ENCODE data around the gene ARHGAP12.
"Not testable (repeated sequence)": the region's sequence is repeated elsewhere in the genome, so short reads cannot be mapped to it uniquely, and the experiment has no call there.

Gene ARHGAP12, protein sequence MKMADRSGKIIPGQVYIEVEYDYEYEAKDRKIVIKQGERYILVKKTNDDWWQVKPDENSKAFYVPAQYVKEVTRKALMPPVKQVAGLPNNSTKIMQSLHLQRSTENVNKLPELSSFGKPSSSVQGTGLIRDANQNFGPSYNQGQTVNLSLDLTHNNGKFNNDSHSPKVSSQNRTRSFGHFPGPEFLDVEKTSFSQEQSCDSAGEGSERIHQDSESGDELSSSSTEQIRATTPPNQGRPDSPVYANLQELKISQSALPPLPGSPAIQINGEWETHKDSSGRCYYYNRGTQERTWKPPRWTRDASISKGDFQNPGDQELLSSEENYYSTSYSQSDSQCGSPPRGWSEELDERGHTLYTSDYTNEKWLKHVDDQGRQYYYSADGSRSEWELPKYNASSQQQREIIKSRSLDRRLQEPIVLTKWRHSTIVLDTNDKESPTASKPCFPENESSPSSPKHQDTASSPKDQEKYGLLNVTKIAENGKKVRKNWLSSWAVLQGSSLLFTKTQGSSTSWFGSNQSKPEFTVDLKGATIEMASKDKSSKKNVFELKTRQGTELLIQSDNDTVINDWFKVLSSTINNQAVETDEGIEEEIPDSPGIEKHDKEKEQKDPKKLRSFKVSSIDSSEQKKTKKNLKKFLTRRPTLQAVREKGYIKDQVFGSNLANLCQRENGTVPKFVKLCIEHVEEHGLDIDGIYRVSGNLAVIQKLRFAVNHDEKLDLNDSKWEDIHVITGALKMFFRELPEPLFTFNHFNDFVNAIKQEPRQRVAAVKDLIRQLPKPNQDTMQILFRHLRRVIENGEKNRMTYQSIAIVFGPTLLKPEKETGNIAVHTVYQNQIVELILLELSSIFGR

GRCh38 chr10:31928549-31929260 is at the start of gene ARHGAP12:
ARHGAP12 (minus strand) TSS chr10:31928831; CDS start chr10:31908855, 19,976 bp downstream.
- peak; percentile 46 for DNase-seq

GRCh38 chr10:31978156-31978483 is 49.5 kb upstream of the ARHGAP12 start:
- no peak for DNase-seq

- DNase-seq: no peak
Observed at GRCh38 chr10:31977440-31978155, 49.0 kb upstream of the ARHGAP12 start.

GRCh38 chr10:31975157-31975765 is 46.6 kb upstream of the ARHGAP12 start:
- no peak for DNase-seq

- DNase-seq: no peak
Observed at GRCh38 chr10:31974434-31975124, 45.9 kb upstream of the ARHGAP12 start.

- DNase-seq: no peak
Observed at GRCh38 chr10:31972519-31973041, 43.9 kb upstream of the ARHGAP12 start.

DNA sequence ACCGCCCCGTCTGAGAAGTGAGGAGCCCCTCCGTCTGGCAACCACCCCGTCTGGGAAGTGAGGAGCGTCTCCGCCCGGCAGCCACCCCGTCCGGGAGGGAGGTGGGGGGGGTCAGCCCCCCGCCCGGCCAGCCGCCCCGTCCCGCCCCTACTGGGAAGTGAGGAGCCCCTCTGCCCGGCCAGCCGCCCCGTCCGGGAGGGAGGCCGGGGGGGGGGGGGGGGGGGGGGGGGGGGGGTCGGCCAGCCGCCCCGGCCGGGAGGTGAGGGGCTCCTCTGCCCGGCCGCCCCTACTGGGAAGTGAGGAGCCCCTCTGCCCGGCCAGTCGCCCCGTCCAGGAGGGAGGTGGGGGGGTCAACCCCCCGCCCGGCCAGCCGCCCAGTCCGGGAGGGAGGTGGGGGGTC is 41.2 kb upstream of the ARHGAP12 start:
- DNase-seq: not testable (repeated sequence)

GRCh38 chr10:31963589-31963980 is 35.0 kb upstream of the ARHGAP12 start:
- DNase-seq: no peak

DNA sequence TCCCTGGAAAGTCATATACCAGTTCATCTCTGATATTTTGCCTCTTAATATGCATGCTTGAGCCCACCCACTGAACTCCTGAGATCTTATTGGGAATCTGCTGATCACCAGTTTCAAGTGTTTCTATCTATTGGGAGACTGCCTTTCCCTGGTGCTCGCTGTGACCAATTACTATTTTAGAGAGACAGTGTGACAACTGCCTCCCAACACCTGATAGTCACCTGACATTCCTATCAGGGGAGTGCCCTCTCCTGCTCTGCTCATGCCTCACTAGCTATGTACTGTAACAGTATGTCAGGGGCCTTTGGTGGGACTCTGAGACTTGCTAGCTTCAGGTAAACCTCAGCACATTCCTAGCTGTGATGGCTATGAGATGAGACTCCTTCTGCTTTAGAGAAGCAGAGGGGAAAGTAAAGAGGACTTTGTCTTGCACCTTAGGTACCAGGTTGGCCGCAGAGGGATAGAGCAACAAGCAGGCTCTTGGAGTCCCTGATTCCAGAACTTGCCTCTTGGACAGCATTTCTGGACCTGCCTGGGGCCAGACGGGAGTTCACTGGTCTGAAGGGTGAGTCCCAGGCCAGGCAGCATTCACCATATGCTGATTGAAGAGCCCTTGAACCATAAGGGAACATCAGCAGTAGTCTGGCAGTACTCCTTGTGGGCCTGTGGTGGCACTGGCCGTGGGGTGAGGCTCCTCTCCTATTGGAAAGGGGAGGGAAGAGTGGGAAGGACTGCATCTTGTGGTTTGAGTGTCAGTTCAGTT is 34.4 kb upstream of the ARHGAP12 start:
- DNase-seq: no peak

DNA sequence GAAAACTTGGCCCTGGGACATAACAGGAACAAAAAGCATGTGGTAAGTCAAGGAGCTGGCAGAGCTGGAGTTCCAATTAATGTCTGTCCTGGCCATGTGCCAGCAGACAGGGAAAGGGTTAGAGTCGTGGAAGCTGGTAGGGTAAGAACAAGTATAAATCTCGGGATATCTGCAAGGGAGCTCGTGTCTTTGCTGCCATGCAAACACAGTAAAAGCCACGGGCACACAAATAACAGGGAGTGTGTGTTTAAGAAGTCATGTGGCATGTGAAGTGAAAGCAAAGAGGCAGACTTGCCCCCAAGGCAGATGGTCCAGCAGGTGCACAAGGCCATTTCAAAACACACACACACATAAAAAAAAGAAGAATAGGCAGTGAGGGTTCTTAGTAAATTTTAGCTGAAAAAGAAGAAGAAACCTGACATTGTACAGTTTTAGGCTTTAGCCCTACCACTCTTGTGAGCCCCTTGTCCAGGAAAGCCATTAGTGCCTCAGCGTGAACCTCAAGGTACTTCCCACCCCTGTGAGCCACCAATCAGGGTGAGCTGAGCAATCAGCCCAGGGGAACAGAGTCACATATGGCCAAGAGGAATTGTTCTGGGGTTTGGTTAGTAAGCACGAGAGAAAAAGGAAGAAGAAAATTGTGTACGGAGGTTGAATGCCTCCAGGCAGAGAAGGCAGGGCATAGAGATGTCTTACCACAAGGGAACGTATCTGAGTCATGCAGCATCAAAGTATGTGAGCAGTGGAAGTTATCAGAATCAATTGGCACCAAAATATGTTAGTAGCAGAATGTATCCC is 32.8 kb upstream of the ARHGAP12 start:
- peak; percentile 38 for DNase-seq

DNA sequence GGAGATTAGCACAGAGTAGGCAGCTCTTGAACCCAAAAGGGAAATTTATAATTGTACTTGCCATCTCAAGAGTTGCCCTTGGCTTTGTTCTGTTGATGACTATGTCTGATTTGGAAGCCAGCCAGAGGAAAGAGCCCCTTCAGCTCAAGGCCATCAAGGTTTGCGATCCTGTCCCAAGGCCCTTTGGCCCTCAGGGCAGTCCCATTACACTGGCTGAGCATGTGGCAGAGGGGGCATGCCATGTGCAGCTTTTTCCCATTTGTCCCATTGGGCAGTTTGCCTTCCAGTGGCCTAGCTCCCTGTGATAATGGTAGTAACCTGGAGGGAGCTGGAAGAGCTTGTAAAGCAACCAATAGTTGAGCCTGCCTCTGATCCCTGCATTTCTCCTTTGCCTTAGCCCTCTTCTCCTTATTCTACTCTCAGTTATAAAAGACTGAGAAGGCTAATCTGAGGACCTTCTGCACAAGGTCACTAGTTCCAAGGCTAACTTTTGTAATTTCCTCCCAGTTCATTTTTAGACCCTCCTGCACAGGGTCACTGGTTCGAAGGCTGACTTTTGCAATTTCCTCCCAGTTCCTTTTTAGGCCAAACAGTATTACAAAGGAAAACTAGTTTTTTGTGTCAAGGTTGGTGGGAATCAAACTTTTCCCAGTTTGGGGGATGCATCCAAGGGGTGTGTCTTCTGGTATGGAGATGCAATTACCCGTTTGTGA is 31.0 kb upstream of the ARHGAP12 start:
- no peak for DNase-seq

DNA sequence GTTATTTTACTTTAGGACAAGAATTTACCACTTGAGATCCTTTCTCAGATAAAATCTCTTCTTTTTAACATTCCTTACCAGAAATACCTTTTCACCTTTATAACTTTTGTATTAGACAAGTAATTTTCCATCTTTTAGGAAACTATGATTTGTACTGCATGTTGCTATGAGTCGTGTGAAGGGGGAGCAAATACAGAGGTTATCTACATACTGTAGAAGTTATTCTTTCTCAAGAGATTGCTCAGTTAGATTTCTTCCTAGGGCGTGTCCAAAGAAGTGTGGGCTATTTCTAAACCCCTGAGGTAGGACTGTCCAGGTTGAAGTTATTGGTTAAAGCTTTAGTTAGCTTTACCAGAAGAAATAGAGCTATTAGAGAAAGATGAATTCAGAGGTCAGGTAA is 30.2 kb upstream of the ARHGAP12 start:
- DNase-seq: no peak

GRCh38 chr10:31956200-31956946 is 27.7 kb upstream of the ARHGAP12 start:
- no peak for DNase-seq

- no peak for DNase-seq
Observed at GRCh38 chr10:31954410-31955191, 26.0 kb upstream of the ARHGAP12 start.

GRCh38 chr10:31953480-31953879 is 24.8 kb upstream of the ARHGAP12 start:
- DNase-seq: no peak

DNA sequence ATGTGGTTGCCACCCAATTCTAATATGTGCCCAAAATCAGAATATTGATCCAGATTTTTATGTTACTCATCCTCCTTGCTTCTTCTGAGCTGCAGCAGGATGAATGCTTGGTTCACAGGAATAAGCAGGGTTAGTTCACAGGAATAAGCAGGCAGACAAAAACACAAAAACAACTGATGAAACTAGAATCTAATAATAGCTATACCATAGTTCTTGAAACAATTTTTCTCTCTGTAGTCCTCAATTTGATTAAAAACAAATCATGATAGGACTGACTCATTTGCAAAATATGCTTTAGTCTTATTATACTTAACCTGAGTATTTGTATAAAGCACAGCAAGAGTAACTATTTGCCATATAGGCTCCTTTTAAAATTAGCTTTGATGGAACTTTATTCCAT is 24.4 kb upstream of the ARHGAP12 start:
- DNase-seq: no peak

DNA sequence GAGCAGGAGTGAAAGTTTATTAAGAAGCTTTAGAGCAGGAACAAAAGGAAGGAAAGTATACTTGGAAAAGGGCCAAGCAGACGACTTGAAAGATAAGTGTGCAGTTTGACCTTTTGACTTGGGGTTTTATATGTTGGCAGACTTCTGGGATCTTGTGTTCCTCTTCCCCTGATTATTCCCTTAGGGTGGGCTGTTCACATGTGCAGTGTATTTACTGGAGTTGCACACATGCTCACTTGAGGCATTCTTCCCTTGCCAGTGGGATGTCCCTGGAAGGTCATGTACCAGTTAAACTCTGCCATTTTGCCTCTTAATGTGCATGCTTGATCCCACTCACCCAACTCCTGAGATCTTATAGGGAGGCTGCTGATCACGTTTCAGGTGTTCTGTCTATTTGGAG is 23.4 kb upstream of the ARHGAP12 start:
- DNase-seq: no peak

DNA sequence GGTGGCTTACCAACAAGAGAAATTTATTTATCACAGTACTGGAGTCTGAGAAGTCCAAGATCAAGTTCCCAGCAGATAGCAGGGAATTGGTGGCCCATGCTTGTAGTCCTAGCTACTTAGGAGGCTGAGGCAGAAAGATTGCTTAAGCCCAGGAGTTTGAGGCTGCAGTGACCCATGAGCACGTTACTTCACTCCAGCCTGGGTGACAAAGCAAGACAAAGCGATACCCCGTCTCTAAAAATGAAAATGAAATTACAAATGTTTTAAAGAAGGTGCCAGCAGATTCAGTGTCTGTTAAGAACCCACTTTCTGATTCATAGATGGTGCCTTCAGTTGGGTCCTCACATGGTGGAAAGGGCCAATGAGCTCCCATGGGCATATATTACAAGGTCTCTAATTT is 20.6 kb upstream of the ARHGAP12 start:
- DNase-seq: no peak
